HG03175 (cell line): ENCODE measurements around the gene MED8.

ENCODE experiments used
- ATAC-seq: cut with Tn5 transposase; IDR thresholded peaks from one replicate; pipeline ENCODE4 v1.9.1; 2021; ENCODE audit warnings: mild to moderate bottlenecking, moderate library complexity; ENCODE audit not compliant: unreplicated experiment

Gene MED8

GRCh38 chr1:43389326-43390313 lies at the start of gene MED8, which contains the start of gene SZT2:
Gene MED8, minus strand, starts transcription at chr1:43389800. Its CDS starts 36 bp downstream, at chr1:43389764.
Gene SZT2, plus strand, starts transcription at chr1:43389899. Its CDS starts 70 bp downstream, at chr1:43389969.
- peak; percentile 95 for ATAC-seq

DNA sequence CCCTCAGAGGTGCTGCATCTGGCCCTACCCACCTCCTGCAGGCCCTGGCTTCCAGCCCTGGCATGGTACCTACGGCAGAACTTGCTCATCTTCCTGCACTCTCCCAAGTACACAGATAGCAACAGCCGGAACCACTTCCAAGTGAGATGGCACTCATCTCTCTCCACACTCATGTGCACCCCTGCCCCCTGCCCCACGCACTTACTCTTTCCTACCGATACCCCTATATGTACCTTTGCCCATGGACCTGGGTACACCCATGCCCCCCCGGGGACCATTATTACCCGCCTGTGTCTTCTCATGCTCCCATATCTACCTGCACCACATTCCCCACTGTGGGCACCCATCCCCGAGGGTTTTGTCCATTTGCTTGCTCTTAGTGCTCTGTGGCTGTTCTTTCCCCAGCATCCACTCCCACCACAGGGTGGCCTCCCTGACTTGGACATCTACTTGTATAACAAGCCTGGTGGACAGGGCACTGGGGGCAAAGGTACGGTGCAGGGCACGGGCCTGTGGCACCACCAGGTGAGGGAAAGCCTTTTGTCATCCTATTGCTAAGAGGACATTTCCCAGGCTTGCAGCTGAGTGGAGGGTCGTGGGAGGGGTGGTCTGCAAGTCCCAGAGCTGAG lies 49.5 kb upstream of the MED8 start:
- no peak for ATAC-seq

- no peak for ATAC-seq
Measured at GRCh38 chr1:43438576-43438952, 49.0 kb upstream of the MED8 start.

DNA sequence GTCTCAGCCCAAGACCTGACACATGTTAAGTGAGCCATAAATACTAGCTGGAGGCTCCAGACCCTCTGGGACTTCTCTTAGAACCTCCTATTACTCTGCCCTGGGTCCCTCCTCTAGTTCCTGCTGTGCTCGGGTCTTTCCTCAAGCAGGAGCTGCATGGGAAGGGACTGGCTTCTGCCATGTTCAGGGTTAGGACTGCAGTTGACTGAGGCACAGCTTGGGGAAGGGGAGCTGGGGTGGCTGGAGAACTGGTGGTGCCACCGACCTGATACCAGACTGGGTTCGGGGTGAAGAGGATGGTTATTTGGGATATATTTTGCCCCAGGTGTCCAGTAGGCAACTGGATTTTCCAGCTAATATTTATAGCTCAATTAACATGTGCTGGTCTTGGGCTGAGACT lies 48.4 kb upstream of the MED8 start:
- no peak for ATAC-seq

- no peak for ATAC-seq
Measured at GRCh38 chr1:43437031-43437973, 47.7 kb upstream of the MED8 start.

GRCh38 chr1:43436371-43436770 lies 46.8 kb upstream of the MED8 start:
- no peak for ATAC-seq

DNA sequence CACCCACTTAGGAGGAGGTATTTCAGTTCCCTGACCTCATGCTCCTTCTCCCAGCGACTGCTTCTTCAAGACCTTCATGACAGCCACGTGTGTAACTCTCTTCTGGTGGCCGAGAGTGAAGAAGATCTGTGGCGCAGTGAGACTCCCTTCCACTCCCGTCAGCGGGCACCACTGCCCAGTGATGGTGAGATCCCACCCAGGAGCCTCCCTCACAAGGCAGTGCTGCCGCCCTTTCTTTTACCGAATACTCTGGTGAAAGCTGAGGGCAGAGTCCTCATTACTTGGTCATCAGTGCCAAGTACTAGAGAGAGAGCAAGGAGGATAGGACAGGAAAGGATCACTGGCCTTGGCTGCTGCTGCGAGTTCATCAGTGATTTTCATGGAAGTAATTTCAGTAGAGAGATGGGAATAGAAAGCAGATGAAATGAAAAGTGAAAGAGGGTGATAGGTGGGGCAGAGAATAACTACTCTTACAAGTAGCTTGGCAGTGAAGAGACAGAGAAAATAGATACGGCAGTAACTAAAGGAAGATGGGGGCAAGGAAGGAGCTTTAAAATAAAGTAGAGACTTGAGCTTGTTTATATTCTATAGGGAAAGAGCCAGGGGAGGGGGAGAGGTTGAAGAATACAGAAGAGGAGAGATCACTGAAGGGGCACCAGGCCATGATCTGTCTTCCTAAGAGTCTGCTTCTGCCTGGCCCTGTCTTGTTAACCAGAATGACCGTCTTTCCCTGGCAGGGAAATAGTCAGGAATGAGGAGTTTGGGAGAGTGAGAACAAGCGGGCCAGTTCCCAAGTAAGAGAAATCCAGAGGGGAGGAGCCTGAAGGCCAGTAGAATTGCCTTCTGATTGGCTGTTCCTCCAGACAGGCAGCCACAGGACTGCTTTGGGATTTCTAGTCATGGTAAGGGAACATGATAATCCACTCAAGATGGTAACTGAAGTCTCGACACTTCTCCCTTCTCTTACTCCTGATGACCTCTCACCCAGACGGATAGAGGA lies 45.8 kb upstream of the MED8 start:
- no peak for ATAC-seq

DNA sequence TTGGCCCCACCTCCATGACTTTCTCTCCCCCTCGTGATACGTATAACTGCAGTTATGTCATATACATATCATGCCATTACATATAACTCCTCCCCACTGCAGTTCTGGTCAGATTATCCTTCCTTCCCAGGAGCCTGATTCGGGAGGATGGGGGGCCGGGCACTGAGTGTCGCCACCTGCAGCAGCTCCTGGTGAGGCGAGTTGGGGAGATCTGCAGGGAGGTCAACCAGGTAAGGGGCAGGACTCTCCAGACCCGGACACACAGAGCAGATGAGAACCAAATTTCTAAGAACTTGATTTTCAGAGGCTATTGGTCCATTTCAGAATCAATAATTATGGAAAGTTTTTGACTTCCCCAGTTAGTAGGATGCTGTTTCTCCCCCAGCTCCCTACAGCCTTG lies 44.7 kb upstream of the MED8 start:
- no peak for ATAC-seq

DNA sequence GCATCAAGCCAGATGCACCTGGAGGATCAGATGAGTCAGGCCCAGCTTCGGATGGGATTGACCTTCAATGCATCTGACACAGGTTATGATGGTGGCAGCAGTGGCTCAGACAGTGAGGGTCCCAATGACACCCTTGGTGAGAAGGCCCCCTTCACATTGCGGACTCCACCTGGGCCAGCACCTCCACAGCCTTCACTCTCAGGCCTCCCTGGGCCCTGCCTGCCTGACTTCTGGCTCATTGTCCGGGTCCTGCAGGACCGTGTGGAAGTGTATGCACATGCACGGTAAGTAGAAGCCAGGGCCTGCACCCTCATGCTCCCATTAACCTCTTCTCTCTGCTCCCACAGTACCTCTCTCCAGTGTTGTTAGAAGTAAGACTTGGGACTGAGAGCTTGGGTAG lies 43.3 kb upstream of the MED8 start:
- ATAC-seq = no peak

DNA sequence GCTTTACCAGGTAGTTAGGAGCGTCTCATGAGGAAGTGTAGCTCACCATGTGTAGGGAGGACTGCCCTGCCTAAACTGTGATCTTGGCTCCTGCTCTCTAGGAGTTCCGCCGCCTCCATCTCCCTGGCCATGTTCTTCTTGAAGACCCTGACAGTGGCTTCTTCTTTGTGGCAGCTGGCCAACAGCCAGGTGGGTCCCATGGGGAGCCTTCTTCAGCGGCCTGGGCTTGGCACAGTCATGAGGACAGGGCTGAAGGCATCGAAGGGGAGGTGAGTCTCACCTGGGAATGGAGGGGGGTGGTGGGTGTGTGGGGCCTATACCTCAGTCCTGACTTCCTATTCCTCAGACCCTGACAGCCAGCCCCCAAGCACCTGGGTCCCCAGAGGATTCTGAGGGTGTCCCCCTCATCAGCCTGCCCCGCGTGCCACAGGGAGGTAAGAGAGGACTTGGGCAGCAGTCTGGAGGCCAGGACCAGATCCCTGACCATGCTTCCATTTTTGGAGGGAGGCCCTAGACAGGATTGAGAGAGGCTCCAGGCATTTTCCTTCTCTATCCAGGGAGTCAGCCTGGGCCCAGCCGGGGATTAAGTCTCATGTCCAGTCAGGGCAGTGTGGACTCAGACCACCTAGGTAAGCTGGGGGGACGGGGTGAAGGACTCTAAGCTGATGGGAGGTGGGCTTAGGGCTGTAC lies 42.7 kb upstream of the MED8 start:
- ATAC-seq = no peak

DNA sequence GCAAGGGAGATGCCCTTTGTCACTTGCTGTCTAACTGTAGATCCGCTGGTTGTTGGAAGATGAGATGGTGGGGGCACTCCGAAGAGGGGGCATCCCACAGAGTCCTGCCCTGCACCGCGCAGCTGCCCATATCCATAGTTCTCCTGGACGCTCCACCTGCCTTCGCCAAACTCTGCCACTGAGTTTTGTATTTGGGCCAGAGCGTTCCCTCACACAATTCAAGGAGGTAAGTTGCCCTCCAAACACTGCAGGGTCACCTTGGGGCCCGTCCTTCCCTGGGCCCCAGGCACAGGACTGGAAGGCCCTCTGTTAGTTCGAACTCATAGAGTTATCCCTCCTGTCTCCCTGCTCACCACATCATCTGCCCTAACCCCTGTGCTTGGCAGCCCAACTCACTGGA lies 42.1 kb upstream of the MED8 start:
- no peak for ATAC-seq

GRCh38 chr1:43430831-43431230 lies 41.2 kb upstream of the MED8 start:
- no peak for ATAC-seq

DNA sequence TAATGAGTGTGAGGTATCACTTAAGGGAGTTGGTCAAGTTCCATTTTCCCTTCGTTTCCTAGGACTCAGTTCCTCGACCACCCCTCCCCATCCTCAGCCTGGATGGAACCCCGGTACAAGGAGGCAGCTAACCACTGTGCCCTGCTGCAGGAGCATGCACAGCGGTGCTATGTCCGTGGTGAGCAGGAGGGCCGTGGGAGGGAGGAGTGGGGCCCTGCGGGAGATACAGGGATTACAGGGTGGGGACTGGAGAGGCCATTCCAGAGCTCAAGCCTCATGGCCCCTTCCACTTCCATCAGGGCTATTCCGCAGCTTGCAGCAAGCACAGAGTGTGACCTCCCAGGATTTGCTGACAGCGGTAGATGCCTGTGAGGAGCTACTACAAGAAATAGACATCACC lies 38.3 kb upstream of the MED8 start:
- ATAC-seq = no peak

DNA sequence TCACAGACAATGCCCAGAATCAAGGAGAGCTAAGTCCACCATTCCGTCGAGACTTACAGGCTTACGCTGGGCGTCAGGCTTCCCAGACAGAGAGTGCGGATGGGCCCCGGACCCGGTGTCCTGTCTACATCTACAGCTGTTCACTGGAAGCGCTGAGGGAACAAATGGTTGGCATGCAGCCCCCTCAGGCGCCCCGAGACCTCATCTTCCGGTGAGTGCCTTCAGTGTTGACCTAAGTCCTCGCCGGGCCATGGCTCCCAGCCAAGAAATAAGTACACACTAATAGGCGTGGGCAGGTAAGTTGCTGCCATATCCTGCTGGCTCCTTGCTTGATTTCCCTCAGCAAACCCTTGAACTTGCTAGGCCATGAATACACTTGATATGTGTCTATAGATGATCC lies 37.9 kb upstream of the MED8 start:
- no peak for ATAC-seq

GRCh38 chr1:43426221-43426620 lies 36.6 kb upstream of the MED8 start:
- ATAC-seq = no peak

DNA sequence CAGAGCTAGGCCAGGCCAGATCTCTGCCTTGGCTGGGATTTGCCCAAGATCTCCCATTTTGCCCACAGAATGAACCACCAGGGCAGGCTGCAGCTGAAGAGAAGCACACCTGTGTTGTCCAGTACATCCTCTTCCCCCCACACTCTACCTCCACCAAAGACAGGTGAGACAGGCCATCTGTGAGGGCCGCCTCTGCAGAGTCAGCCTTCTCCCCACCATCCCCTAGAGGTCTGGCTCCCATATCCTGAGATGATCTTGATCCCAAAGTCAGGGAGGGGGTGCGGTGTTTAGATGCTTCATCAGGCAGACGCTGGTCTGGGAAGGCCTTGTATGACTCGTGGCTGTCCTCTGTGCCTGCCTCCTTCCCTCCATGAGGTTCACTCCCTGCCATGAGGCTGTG lies 35.4 kb upstream of the MED8 start:
- no peak for ATAC-seq

DNA sequence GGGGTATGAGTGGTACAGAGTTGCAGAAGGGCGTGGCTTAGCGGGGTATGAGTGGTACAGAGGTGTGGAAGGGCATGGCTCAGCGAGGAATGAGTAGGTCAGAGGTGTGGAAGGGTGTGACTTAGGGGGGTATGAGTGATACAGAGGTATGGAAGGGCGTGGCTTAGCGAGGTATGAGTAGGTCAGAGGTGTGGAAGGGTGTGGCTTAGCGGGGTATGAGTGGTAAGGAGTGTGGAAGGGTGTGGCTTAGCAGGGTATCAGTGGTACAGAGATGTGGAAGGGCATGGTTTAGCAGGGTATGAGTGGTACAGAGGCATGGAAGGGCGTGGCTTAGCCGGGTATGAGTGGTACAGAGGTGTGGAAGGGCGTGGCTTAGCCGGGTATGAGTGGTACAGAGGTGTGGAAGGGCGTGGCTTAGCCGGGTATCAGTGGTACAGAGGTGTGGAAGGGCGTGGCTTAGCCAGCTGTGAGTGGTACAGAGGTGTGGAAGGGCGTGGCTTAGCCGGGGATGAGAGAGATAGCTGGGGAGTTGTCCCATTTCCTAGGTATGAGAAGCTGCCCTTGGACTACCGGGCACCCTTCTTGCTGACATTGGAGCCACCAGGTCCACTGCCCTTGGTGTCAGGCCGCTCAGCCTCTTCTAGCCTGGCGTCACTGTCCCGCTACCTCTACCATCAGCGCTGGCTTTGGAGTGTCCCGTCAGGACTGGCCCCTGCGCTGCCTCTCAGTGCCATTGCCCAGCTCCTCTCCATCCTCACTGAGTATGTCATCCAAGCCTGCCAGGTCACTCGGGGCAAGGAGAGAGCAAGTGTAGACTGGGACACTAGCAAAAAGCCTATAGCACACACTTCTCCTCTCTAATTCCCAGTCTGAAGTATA lies 34.3 kb upstream of the MED8 start:
- ATAC-seq = no peak

GRCh38 chr1:43422995-43423671 lies 33.5 kb upstream of the MED8 start:
- ATAC-seq = no peak
